ENCODE measurements around the gene EN1. TPM values are rescaled to one million over a fixed set of nuclear protein-coding genes. Genes with fewer than 3 reads are reported as not detected.

Gene EN1
- total RNA-seq, 1 donor from 2014 or later = not detected

GRCh38 chr2:118811514-118812115, 35.8 kb downstream of the EN1 start:
- DNase-seq (ENCODE audit: low read depth) = no peak
- TF ChIP-seq CTCF (conservative IDR thresholded peaks at IDR 0.05; ENCODE audit: low read depth, low read length) = no peak
- no peak overlapping the region for H3K4me3 ChIP-seq (ENCODE audit: low read depth, low read length)

GRCh38 chr2:118810766-118811165, 36.7 kb downstream of the EN1 start:
- no peak for TF ChIP-seq CTCF (conservative IDR thresholded peaks at IDR 0.05; ENCODE audit: low read depth, low read length)
- no peak for DNase-seq (ENCODE audit: low read depth)
- no peak overlapping the region for H3K4me3 ChIP-seq (ENCODE audit: low read depth, low read length)

GRCh38 chr2:118808429-118808809, 39.0 kb downstream of the EN1 start:
- no peak for DNase-seq (ENCODE audit: low read depth)
- peak overlapping the region; percentile 46 for H3K4me3 ChIP-seq (ENCODE audit: low read depth, low read length)
- TF ChIP-seq CTCF (conservative IDR thresholded peaks at IDR 0.05; ENCODE audit: low read depth, low read length) = no peak

GRCh38 chr2:118807668-118808428, 39.6 kb downstream of the EN1 start:
- TF ChIP-seq CTCF (conservative IDR thresholded peaks at IDR 0.05; ENCODE audit: low read depth, low read length) = no peak
- H3K4me3 ChIP-seq (ENCODE audit: low read depth, low read length) = peak overlapping the region; percentile 46
- no peak for DNase-seq (ENCODE audit: low read depth)

GRCh38 chr2:118806797-118807667, 40.4 kb downstream of the EN1 start:
- H3K4me3 ChIP-seq (ENCODE audit: low read depth, low read length) = no peak overlapping the region
- no peak for TF ChIP-seq CTCF (conservative IDR thresholded peaks at IDR 0.05; ENCODE audit: low read depth, low read length)
- no peak for DNase-seq (ENCODE audit: low read depth)

GRCh38 chr2:118805064-118805690, 42.3 kb downstream of the EN1 start:
- no peak for DNase-seq (ENCODE audit: low read depth)
- H3K4me3 ChIP-seq (ENCODE audit: low read depth, low read length) = no peak overlapping the region
- TF ChIP-seq CTCF (conservative IDR thresholded peaks at IDR 0.05; ENCODE audit: low read depth, low read length) = no peak
